ENCODE measurements around the gene WBP2.
A peak's percentile ranks its signal among the peaks of the same experiment; 100 is the strongest.
"Not testable (repeated sequence)": the region's sequence is repeated elsewhere in the genome, so short reads cannot be mapped to it uniquely, and the experiment has no call there.

Gene WBP2

DNA sequence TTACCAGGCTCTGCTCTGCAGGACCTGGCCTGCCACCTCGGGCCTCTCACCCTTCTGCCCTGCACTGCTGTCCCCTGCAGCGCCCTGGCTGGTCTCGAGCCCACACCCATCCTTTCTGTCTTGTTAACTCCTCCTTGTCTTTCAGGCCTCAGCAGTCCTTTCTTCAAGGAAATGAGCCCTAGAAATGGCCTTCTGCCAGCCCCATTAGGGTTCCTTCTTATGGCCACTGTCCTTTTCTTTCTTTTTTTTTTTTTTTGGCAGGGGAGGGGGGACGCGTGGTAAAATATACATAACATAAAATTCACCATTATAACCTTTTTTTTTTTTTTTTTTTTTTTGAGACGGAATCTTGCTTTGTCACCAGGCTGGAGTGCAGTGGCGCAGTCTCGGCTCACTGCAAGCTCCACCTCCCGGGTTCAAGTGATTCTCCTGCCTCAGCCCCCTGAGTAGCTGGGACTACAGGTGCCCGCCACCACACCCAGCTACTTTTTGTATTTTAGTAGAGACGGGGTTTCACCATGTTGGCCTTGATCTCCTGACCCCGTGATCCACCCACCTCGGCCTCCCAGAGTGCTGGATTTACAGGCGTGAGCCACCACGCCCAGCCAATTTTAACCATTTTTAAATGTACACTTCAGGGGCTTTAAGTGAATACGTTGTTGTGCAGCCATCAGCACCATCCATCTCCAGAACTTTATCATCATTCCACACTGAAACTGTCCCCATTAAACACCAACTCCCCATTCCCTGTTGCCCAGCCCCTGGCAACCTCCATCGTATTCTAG is 10.5 kb upstream of the WBP2 start:
- not testable (repeated sequence) for H3K9me3 ChIP-seq (ENCODE audit: control insufficient read depth in 5 of 5, low read length in 5 of 5); H3K4me3 ChIP-seq (ENCODE audit: low read depth in 1 of 5, low read length in 5 of 5); H3K9ac ChIP-seq (ENCODE audit: low read length in 5 of 5); H3K36me3 ChIP-seq (ENCODE audit: control insufficient read depth in 5 of 5, insufficient read depth in 5 of 5, low read length in 5 of 5)
- H3K27ac ChIP-seq (ENCODE audit: low read depth, low read length): peak overlapping the region; percentile 23
- H3K4me1 ChIP-seq (ENCODE audit: control insufficient read depth in 5 of 5, insufficient read depth in 5 of 5, low read length in 5 of 5): peaks cover 9 to 28% (median 21%) of the 10 kb centered on the region in 5 donors
- peaks cover 0 to 13% (median 0%) of the 10 kb centered on the region in 5 donors for H3K27me3 ChIP-seq (ENCODE audit: control insufficient read depth in 5 of 5, insufficient read depth in 4 of 5, low read length in 5 of 5)

- Histone ChIP-seq H3K4me1 (ENCODE audit: control insufficient read depth in 5 of 5, insufficient read depth in 5 of 5, low read length in 5 of 5) (peaks cover 9 to 26% (median 19%) of the 10 kb centered on the region in 5 donors), H3K9ac (ENCODE audit: low read length in 5 of 5) (peak overlapping the region in 1 of 5 donors; percentile 51), H3K27ac (ENCODE audit: low read depth, low read length) (peak overlapping the region; percentile 23), H3K27me3 (ENCODE audit: control insufficient read depth in 5 of 5, insufficient read depth in 4 of 5, low read length in 5 of 5) (peaks cover 0 to 12% (median 0%) of the 10 kb centered on the region in 5 donors)
- not testable (repeated sequence) for H3K36me3 ChIP-seq (ENCODE audit: control insufficient read depth in 5 of 5, insufficient read depth in 5 of 5, low read length in 5 of 5); H3K9me3 ChIP-seq (ENCODE audit: control insufficient read depth in 5 of 5, low read length in 5 of 5); H3K4me3 ChIP-seq (ENCODE audit: low read depth in 1 of 5, low read length in 5 of 5)
Measured at GRCh38 chr17:75864887-75865286, 9.8 kb upstream of the WBP2 start.

- Histone ChIP-seq H3K9me3 (ENCODE audit: control insufficient read depth in 5 of 5, low read length in 5 of 5) (no peaks in the 10 kb centered on the region), H3K27me3 (ENCODE audit: control insufficient read depth in 5 of 5, insufficient read depth in 4 of 5, low read length in 5 of 5) (peaks cover 0 to 8% (median 0%) of the 10 kb centered on the region in 5 donors), H3K4me1 (ENCODE audit: control insufficient read depth in 5 of 5, insufficient read depth in 5 of 5, low read length in 5 of 5) (peaks cover 9 to 22% (median 14%) of the 10 kb centered on the region in 5 donors), H3K27ac (ENCODE audit: low read depth, low read length) (peak overlapping the region; percentile 23), H3K36me3 (ENCODE audit: control insufficient read depth in 5 of 5, insufficient read depth in 5 of 5, low read length in 5 of 5) (no peaks in the 10 kb centered on the region), H3K9ac (ENCODE audit: low read length in 5 of 5) (peak overlapping the region in 1 of 5 donors; percentile 51), H3K4me3 (ENCODE audit: low read depth in 1 of 5, low read length in 5 of 5) (peak overlapping the region in 1 of 5 donors; percentile 6)
Measured at GRCh38 chr17:75864448-75864871, 9.3 kb upstream of the WBP2 start.

DNA sequence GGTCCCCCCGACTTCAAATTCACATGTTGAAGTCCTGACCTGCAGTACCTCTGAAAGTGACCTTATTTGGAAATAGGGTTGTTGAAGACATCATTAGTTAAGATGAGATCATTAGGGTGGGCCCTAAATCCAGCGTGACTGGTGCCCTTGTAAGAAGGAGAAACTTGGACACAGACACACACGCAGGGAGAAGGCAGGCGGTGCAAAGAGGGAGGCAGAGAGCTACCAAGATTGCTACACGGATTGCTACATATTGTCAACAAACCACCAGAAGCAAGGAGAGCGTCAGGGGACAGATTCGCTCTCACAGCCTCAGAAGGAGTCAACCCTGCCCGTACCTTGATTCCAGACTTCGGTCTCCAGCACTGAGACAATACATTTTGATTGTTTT is 6.8 kb upstream of the WBP2 start:
- no peak overlapping the region for H3K9ac ChIP-seq (ENCODE audit: low read length in 5 of 5)
- no peak overlapping the region for H3K4me3 ChIP-seq (ENCODE audit: low read depth in 1 of 5, low read length in 5 of 5)
- no peaks in the 10 kb centered on the region for H3K9me3 ChIP-seq (ENCODE audit: control insufficient read depth in 5 of 5, low read length in 5 of 5)
- no peaks in the 10 kb centered on the region for H3K36me3 ChIP-seq (ENCODE audit: control insufficient read depth in 5 of 5, insufficient read depth in 5 of 5, low read length in 5 of 5)
- peaks cover 7 to 28% (median 9%) of the 10 kb centered on the region in 5 donors for H3K4me1 ChIP-seq (ENCODE audit: control insufficient read depth in 5 of 5, insufficient read depth in 5 of 5, low read length in 5 of 5)
- no peak overlapping the region for H3K27ac ChIP-seq (ENCODE audit: low read depth, low read length)
- H3K27me3 ChIP-seq (ENCODE audit: control insufficient read depth in 5 of 5, insufficient read depth in 4 of 5, low read length in 5 of 5): no peaks in the 10 kb centered on the region

DNA sequence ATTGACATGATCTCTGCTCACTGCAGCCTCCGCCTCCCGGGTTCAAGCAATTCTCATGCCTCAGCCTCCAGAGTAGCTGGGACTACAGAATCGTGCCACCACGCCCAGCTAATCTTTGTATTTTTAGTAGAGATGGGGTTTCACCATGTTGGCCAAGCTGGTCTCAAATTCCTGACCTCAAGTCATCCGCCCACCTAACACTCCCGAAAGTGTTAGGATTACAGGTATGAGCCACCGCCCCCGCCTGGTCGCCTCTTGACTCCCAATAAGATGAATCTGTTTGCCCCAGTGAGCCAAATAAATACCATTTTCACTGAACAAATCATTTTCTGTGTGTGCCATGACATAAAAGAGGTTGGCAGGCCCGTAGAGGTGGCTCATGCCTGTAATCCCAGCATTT is 4.2 kb upstream of the WBP2 start:
- H3K27ac ChIP-seq (ENCODE audit: low read depth, low read length): peak overlapping the region; percentile 54
- H3K36me3 ChIP-seq (ENCODE audit: control insufficient read depth in 5 of 5, insufficient read depth in 5 of 5, low read length in 5 of 5); H3K27me3 ChIP-seq (ENCODE audit: control insufficient read depth in 5 of 5, insufficient read depth in 4 of 5, low read length in 5 of 5); H3K9ac ChIP-seq (ENCODE audit: low read length in 5 of 5); H3K4me3 ChIP-seq (ENCODE audit: low read depth in 1 of 5, low read length in 5 of 5); H3K9me3 ChIP-seq (ENCODE audit: control insufficient read depth in 5 of 5, low read length in 5 of 5): not testable (repeated sequence)
- peaks cover 7 to 33% (median 15%) of the 10 kb centered on the region in 5 donors for H3K4me1 ChIP-seq (ENCODE audit: control insufficient read depth in 5 of 5, insufficient read depth in 5 of 5, low read length in 5 of 5)

- Histone ChIP-seq H3K4me3 (ENCODE audit: low read depth in 1 of 5, low read length in 5 of 5) (peak overlapping the region; percentile 71 to 87 (median 82)), H3K4me1 (ENCODE audit: control insufficient read depth in 5 of 5, insufficient read depth in 5 of 5, low read length in 5 of 5) (peaks cover 11 to 45% (median 31%) of the 10 kb centered on the region in 5 donors), H3K36me3 (ENCODE audit: control insufficient read depth in 5 of 5, insufficient read depth in 5 of 5, low read length in 5 of 5) (peaks cover 0 to 6% (median 4%) of the 10 kb centered on the region in 5 donors), H3K27me3 (ENCODE audit: control insufficient read depth in 5 of 5, insufficient read depth in 4 of 5, low read length in 5 of 5) (peaks cover 0 to 2% (median 0%) of the 10 kb centered on the region in 5 donors), H3K9ac (ENCODE audit: low read length in 5 of 5) (peak overlapping the region; percentile 68 to 93 (median 87)), H3K9me3 (ENCODE audit: control insufficient read depth in 5 of 5, low read length in 5 of 5) (no peaks in the 10 kb centered on the region), H3K27ac (ENCODE audit: low read depth, low read length) (peak overlapping the region; percentile 94)
Measured at GRCh38 chr17:75856062-75856756, 1.1 kb upstream of the WBP2 start.

GRCh38 chr17:75854881-75855309 is 240 bp downstream of the WBP2 start:
- Histone ChIP-seq H3K4me1 (ENCODE audit: control insufficient read depth in 5 of 5, insufficient read depth in 5 of 5, low read length in 5 of 5) (peaks cover 15 to 54% (median 42%) of the 10 kb centered on the region in 5 donors), H3K9me3 (ENCODE audit: control insufficient read depth in 5 of 5, low read length in 5 of 5) (no peaks in the 10 kb centered on the region), H3K9ac (ENCODE audit: low read length in 5 of 5) (peak overlapping the region; percentile 68 to 96 (median 90)), H3K27ac (ENCODE audit: low read depth, low read length) (peak overlapping the region; percentile 94), H3K27me3 (ENCODE audit: control insufficient read depth in 5 of 5, insufficient read depth in 4 of 5, low read length in 5 of 5) (peaks cover 0 to 2% (median 0%) of the 10 kb centered on the region in 5 donors), H3K4me3 (ENCODE audit: low read depth in 1 of 5, low read length in 5 of 5) (peak overlapping the region; percentile 73 to 89 (median 86)), H3K36me3 (ENCODE audit: control insufficient read depth in 5 of 5, insufficient read depth in 5 of 5, low read length in 5 of 5) (peaks cover 0 to 17% (median 14%) of the 10 kb centered on the region in 5 donors)

GRCh38 chr17:75854101-75854748 is 910 bp downstream of the WBP2 start:
- Histone ChIP-seq H3K27me3 (ENCODE audit: control insufficient read depth in 5 of 5, insufficient read depth in 4 of 5, low read length in 5 of 5) (peaks cover 0 to 2% (median 0%) of the 10 kb centered on the region in 5 donors), H3K27ac (ENCODE audit: low read depth, low read length) (peak overlapping the region; percentile 94), H3K4me1 (ENCODE audit: control insufficient read depth in 5 of 5, insufficient read depth in 5 of 5, low read length in 5 of 5) (peaks cover 21 to 61% (median 49%) of the 10 kb centered on the region in 5 donors), H3K4me3 (ENCODE audit: low read depth in 1 of 5, low read length in 5 of 5) (peak overlapping the region; percentile 73 to 89 (median 86)), H3K36me3 (ENCODE audit: control insufficient read depth in 5 of 5, insufficient read depth in 5 of 5, low read length in 5 of 5) (peaks cover 0 to 24% (median 21%) of the 10 kb centered on the region in 5 donors), H3K9me3 (ENCODE audit: control insufficient read depth in 5 of 5, low read length in 5 of 5) (no peaks in the 10 kb centered on the region), H3K9ac (ENCODE audit: low read length in 5 of 5) (peak overlapping the region; percentile 68 to 96 (median 90))

- peak overlapping the region; percentile 94 for H3K27ac ChIP-seq (ENCODE audit: low read depth, low read length)
- no peaks in the 10 kb centered on the region for H3K9me3 ChIP-seq (ENCODE audit: control insufficient read depth in 5 of 5, low read length in 5 of 5)
- no peak overlapping the region for H3K4me3 ChIP-seq (ENCODE audit: low read depth in 1 of 5, low read length in 5 of 5)
- peak overlapping the region; percentile 7 to 71 (median 51) for H3K9ac ChIP-seq (ENCODE audit: low read length in 5 of 5)
- peaks cover 0 to 2% (median 0%) of the 10 kb centered on the region in 5 donors for H3K27me3 ChIP-seq (ENCODE audit: control insufficient read depth in 5 of 5, insufficient read depth in 4 of 5, low read length in 5 of 5)
- H3K36me3 ChIP-seq (ENCODE audit: control insufficient read depth in 5 of 5, insufficient read depth in 5 of 5, low read length in 5 of 5): peaks cover 0 to 32% (median 28%) of the 10 kb centered on the region in 5 donors
- peaks cover 23 to 62% (median 57%) of the 10 kb centered on the region in 5 donors for H3K4me1 ChIP-seq (ENCODE audit: control insufficient read depth in 5 of 5, insufficient read depth in 5 of 5, low read length in 5 of 5)
Measured at GRCh38 chr17:75853433-75853832, 1.7 kb downstream of the WBP2 start.

Data from subcutaneous abdominal adipose tissue (tissue), 5 donors.